HG03457 (cell line): Measurements from ENCODE around the gene C20orf141.
"Not testable (repeated sequence)": the region's sequence is repeated elsewhere in the genome, so short reads cannot be mapped to it uniquely, and the experiment has no call there.

Experiments used
- ATAC-seq: cut with Tn5 transposase; IDR thresholded peaks from one replicate; pipeline ENCODE4 v1.9.1; 2021; ENCODE audit warnings: moderate number of reproducible peaks; ENCODE audit not compliant: unreplicated experiment

The C20orf141 gene

DNA sequence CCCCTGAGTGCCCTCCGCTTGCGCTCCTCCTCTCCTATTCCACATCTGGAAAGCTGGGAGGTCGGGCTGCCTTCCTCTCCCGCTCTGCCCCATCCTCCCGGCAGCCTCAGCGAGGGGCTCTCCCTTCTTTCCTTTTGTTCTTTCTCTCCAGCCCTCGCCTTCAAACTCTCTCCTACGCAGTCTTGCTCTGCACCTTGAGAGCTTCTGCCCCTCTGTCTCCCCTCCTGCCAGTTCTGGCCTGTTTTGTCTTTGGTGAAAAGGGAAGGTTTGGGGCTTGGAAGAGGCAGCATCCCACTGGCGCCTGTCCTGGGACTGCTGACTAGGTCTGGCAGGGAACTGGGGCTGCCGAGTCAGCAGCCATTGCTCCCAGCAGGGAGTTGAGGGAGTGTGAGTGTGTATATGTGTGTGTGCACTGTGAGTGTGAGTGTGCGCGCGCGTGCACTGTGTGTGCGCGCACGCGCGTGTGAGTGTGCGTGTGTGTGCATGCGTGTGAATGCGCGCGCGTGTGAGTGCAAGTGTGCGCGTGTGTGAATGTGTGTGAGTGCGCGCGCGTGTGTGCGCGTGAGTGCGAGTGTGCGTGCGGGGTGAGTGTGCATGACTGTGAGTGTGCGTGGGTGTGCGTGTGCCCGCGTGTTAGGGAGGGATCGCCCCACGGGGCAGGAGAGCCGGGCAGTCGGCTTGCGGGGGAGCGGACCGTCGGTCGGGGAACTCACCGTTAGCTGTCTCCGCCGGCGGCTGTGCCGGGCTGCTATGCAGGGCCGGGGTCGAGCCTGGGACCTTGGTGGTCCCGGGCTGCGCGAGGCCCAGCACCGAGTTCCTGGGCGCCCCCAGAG is 14.9 kb upstream of the C20orf141 start:
- no peak for ATAC-seq

GRCh38 chr20:2800521-2801285 is 14.1 kb upstream of the C20orf141 start, which contains the start of gene CPXM1:
TSS of gene CPXM1 (minus strand) at chr20:2800627. CDS start at chr20:2800572, 55 bp downstream.
- no peak for ATAC-seq

- no peak for ATAC-seq
Measured at GRCh38 chr20:2801286-2801728, 13.5 kb upstream of the C20orf141 start.

DNA sequence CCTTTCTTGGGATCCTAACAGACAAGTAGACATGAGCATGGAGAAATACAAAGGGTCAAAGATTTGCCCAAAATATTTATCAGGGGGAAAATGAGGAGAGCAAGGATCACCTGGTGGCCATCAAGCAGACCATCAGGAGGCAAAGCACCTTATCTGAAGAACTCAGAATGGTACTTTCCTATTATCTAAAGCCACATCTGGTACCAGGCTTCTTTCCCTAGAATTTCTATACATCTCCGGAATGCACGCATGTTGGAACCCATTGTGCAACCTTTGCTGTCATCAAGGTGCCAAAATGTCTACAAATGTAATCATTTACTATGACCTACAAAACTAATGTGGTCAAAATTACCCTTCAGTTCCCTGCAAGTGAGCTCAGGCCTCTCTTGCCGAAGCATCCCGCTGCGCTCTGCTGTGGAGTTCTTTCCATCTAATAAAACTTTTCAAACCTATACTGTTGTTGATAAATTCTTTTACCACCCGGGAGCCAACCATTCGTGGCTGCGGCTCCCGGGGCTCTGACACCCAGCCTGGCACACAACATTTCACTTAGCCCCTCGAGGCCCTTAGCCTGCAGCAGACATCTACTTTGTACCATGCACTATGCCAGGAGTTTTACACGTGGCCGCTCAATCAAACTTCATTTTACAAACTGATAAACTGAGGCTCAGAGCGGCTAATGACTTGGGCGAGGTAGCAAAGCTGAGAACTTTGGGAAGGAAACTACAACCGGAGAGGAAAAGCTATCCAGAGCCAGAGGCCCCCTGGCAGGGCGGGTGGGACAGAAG is 10.6 kb upstream of the C20orf141 start:
- ATAC-seq = no peak

GRCh38 chr20:2804852-2805688 is 9.7 kb upstream of the C20orf141 start:
- ATAC-seq = no peak

DNA sequence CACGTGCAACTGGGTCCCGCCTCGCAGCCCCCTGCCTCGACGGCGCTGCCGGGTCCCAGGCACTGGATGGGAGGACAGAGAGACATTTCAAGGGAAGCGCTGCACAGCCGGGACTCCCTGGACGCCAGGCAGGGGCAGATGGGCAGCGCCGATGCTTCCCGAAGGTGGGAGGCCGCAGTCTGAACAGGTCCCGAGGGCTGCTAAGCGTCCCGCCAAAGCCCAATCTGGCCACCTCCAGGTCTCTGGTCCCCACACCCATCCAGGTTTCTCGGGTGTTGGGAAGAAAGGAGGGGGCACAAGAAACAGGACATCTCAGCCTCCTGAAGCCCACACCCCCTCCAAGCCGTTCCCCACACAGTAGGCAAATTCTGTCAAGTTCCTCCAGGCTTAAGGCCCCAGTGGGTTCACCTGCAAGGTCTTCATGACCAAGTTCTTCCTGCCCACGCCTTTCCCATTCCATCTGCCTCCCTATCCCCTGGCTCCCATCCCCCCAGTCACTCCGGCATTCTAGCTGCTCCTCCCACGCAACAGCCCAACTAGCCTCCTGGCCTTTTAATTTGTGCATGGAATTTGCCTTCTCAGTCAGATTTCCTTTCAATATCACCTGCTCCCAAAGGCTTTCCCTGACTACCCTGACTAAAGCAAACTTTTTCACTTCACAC is 9.0 kb upstream of the C20orf141 start:
- no peak for ATAC-seq

- ATAC-seq = no peak
Measured at GRCh38 chr20:2806351-2806701, 8.5 kb upstream of the C20orf141 start.

DNA sequence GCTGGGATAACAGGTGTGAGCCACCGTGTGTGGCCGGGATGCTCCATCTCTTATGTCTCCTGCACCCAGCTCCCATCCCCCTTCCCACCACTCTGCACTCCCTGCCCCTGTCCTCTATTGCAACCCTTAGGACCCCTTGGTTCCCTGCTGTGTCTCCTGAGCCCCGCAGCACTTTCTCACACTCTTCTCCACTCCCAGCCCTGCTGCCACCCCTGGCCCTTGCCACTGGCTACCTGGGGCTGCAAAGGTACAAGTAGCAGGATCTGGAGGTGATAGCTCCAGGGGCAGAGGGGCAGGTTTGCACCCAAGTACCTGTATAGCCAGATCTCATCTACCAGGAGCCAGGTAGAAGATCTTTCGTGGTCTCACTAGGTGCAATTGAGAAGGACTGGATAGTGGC is 7.8 kb upstream of the C20orf141 start:
- no peak for ATAC-seq

- not testable (repeated sequence) for ATAC-seq
Measured at GRCh38 chr20:2807929-2808328, 6.9 kb upstream of the C20orf141 start.

DNA sequence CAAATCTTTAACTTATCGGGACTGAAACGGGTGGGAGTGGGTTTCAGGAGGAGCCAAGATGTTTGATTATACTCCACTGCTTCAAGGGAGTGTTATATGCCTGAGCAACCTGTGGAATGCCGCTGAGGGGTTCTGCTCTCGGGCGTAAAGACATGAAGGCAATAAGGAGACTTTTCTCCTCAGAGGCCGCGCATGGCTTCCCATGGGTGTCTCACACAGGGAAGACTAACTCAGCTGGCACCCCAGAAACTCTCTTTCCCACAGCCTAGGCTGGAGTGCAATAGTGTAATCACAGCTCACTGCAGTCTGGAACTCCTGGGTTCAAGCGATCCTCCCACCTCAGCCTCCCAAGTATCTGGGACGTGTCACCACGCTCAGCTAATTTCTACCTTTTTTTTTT is 5.1 kb upstream of the C20orf141 start:
- ATAC-seq = no peak

GRCh38 chr20:2812189-2812588 is 2.6 kb upstream of the C20orf141 start:
- ATAC-seq = no peak

DNA sequence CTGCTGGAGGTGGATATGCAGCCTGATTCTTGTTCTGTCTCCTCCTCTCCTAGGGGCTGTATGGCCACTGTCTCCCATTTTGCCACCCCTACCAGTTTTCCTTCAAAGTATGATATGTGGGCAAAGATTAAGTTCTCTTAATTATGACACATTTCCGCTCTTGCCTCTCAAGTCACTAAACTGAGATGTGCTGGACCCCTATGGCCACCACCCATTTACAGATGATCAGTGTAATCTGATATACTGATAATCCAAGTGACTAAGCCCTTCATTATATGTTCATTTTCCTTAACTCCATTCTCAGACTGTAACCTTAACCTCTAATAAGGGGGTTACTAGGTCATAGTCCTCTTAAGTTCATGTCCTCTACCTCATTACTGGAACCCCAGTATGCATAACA is 711 bp upstream of the C20orf141 start:
- ATAC-seq = no peak

DNA sequence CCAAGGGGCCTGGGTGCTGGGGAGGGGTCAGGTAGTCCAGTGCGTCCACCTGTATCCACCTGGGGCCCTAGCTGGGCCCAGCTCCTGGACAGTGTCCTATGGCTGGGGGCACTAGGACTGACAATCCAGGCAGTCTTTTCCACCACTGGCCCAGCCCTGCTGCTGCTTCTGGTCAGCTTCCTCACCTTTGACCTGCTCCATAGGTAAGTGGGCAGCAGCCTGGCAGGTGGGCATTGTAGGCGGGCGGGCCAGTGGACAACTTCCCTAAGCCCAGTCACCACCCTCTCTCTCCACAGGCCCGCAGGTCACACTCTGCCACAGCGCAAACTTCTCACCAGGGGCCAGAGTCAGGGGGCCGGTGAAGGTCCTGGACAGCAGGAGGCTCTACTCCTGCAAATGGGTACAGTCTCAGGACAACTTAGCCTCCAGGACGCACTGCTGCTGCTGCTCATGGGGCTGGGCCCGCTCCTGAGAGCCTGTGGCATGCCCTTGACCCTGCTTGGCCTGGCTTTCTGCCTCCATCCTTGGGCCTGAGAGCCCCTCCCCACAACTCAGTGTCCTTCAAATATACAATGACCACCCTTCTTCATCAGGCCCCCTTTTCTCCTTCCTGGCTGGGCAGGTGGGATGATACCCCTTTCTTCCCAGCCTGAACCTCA is 584 bp downstream of the C20orf141 start:
- no peak for ATAC-seq

DNA sequence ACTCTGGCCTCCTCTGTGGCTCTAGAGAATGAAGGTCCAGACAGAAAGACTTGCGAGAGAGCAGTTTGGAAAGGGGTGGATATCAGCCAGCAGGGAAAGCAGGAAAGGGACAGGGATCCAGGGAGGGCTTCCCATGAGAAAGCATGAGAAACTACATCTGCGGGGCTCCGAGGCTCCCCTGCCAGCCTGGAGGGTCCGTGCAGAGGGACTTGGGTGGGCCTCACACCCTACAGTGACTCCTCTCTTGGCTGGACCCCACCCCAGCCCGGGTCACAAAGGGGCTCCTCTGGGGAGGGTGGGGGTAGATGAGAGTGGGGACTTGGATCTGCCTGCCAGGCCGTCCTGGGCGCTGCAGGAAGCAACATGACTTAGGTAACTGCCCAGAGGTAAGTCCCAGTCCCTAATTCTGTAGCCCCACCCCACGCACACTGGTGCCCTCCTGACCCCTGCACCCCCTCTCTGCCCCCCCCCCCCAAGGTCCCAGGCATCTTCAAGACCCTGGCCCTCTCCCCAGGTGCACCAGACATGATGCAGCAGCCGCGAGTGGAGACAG is 1.3 kb downstream of the C20orf141 start, which contains the start of gene TMEM239:
Gene TMEM239 (plus strand): TSS at position 335 of the 553 bp plus-strand sequence. CDS start 191 bp downstream, at position 526.
- no peak for ATAC-seq

- ATAC-seq = no peak
Measured at GRCh38 chr20:2816583-2817340, 2.0 kb downstream of the C20orf141 start.

DNA sequence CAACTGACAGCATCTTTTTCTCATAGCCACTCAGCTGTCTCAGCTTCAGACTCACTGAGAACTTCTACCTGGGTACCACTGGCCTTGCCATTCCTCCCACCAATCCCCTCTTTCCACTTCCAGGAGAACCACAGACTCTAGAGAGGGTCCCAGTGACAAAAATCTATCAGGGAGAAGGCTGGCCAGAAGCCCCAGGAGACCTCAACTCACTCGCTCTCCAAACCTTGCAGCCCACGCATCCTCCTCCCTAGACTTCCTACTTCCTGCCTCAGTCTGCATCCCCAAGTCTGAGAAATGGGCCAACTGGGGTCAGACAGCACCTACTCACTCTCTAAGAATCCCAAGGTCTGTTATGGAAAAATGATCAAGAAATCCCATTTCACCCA is 2.5 kb downstream of the C20orf141 start:
- ATAC-seq = no peak

DNA sequence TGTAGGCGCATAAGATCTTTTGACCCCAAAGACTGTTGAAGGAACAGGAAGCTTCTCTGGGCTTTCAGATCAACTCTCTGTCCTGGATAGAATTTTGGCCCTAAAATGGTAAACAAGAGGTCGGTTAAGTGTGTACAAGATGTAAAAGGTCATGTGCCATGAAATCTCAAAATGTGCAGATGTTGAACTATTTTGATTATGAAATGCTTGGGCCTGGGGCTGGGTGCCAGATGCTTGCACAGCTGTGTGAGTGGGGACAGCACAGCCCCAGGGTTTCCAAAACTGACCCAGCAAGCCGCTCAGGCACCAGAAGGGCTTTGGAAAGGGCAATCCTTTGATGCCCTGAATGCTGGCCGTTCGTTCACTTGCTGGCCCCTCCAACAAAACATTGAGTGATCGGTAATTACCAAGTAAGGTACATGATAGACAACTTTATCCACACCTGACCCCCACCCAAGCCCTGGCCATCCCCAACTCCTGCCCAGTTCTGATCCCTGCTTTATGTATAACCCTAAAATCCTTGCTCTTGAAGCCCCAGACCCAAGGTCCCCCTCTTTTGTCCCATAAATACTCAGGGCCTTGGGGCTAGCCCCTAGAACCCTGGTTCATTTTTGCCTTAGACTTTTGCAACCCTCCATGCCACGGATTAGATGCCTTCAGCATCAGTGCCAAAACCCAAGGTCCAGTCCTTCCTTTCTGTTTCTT is 3.3 kb downstream of the C20orf141 start:
- no peak for ATAC-seq
